Measurements from ENCODE around the gene EZR. TPM values are rescaled to one million over a fixed set of nuclear protein-coding genes. Genes with fewer than 3 reads are reported as not detected.

The EZR gene
- total RNA-seq (2022; extraction: Qiagen RNA extraction), result 276 to 332 TPM (median 300 TPM) in 5 replicates

GRCh38 chr6:158819213-158819976 lies at the start of gene EZR:
TSS of gene EZR (minus strand) at chr6:158819368. CDS start at chr6:158818093, 1,275 bp downstream.

Other genes starting within 250 kb of the EZR start
- 97.7 to 124 TPM (median 101 TPM) in 5 replicates for gene DYNLT1, start 174.6 kb downstream of the EZR start, total RNA-seq (2022; extraction: Qiagen RNA extraction)
- 0.98 to 1.4 TPM (median 1.1 TPM) in 5 replicates for gene SYTL3, start 169.3 kb downstream of the EZR start, total RNA-seq (2022; extraction: Qiagen RNA extraction)
- 3.7 to 4.9 TPM (median 4.5 TPM) in 5 replicates for gene RSPH3, start 180.8 kb upstream of the EZR start, total RNA-seq (2022; extraction: Qiagen RNA extraction)
- gene TAGAP, start 225.6 kb upstream of the EZR start, total RNA-seq (2022; extraction: Qiagen RNA extraction), result not detected in 5 replicates